Amniotic epithelial cell (primary cell): ENCODE data around the gene FBXO17.
"Not testable (repeated sequence)": the region's sequence is repeated elsewhere in the genome, so short reads cannot be mapped to it uniquely, and the experiment has no call there.

Source experiments
- DNase-seq: peaks from one replicate; pipeline ENCODE4 v3.0.0-alpha.2; 2010; ENCODE audit warnings: low read depth

Gene FBXO17

DNA sequence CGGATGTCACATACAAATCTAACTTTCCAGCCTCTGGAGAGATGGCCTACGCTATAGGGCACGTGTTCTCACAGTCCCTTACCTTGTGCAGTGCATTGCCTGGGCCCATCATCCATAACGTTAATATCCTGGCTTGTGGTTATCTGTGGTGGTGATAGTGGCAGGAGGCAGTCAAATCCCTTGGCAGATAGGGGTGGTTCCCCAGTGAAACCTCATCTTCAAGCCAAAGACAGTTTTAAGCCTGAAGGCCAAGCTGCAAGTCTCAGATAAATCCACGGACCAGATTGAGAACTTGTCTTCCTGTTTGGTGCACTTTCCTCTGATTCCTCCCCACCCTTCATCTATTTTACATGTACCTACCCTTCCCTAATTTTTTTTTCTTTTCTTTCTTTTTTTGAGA lies 4.3 kb upstream of the FBXO17 start:
- no peak for DNase-seq

DNA sequence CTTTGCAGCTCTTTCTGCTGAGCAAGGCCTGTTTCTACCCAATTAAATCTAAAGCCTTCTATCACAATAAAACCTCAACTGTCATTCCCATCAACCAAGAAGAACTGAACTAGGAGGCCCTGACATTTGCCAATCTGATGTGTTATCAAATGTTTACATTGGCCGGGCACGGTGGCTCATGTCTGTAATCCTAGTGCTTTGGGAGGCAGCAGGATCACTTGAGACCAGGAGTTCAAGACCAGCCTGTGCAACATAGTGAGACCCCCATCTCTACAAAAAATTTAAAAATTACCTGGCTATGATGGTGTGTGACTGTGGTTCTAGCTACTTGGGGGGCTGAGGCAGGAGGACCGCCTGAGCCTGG lies 2.8 kb upstream of the FBXO17 start:
- DNase-seq: no peak

DNA sequence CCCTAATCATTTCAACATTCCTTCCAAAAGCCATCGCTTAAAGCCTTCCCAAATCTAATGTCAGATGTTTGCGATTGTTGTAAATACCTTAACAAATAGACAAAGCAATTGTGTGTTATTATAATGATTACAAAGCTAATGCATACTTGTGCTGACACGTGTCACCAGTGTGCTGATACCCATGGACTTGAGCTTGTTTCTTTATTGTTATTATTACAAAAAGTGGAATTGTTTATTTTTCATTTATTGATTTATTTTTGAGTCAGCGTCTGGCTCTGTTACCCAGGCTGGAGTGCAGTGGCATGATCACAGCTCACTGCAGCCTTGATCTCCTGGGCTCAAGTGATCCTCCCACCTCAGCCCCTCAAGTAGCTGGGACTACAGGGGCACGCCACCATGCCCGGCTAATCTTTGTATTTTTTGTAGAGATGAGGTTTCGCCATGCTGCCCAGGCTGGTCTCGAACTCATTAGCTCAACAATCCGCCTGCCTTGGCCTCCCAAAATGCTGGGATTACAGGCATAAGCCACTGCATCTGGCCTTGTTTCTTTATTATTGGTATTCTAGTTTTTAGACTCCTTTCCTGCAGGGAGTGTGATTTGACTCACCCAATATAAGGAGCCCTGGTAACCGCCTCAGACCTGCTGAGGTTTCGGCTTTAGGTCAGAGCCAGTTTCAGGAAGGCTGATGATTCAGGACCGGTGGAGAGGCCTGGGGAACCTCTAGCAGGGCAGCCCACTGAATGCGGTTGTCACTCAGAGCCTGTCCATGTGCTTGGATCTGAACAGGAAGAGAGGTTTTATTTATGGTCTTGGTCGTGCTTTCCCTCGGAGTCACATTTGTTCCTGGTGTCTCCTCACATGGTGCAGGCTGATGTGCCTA lies 2.1 kb upstream of the FBXO17 start:
- peak; percentile 83 for DNase-seq

DNA sequence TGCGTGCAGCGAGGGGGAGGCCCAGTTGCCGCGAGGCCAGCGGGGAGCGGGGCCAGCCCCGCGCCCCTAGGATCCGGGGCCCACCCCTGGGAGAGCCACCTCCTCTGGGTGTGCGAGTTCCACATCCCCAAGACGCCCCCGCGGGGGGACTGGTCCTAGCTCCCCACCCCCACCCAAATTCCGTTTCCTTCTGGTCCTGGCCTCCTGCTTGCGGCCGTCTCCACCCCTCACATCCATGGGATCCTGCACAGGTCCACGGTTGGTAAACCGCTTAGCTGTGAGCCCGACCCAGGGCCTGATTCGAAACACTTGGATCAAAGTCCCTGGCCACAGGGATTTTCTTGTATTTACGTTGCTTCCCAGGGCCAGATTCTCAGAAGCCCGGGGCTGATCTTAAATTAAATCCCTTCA lies 324 bp upstream of the FBXO17 start:
- peak; percentile 55 for DNase-seq

DNA sequence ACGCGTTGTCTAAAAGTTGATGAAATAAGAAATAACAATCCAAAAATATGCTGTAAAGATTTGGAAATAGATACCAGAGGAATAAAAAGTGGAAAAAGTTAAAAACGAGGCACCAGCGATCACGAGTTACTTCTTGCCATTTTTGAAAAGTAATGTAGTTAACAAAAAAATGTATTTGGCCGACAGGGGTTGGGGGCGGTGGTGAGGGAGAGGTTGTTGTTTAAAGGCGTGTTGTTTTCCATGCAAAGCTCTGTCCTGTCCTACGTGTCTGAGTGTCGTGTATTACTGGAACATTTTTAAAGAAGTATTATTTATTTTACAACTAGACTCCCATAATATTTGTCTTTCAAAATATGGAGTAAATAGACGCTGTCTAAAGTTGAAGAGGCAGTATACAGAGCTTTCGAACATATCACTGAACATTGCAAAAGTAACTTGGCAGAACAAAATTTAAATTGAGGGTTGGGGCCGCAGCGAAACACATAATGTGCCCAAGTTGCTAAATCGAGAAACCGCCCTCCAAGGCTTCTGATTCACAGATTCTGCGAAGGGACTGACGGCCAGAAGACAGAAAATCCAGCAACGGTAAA lies 823 bp downstream of the FBXO17 start:
- DNase-seq: peak; percentile 63

DNA sequence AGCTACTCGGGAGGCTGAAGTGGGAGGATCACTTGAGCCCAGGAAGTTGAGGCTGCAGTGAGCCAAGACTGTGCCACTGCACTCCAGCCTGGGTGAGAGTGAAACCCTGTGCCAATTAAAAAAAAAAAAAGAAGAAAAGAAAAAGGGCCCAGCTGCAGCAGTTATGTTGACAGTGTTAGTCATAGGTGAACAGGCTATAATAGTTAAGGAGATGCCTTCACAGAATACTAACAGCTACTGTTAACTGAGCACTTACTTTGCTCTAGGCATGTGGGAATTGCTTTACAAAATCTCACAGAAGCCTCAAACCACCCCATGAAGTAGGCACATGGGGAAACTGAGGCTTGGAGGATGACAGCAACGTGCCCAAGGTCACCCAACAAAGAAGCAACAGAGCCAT lies 3.9 kb downstream of the FBXO17 start:
- no peak for DNase-seq

DNA sequence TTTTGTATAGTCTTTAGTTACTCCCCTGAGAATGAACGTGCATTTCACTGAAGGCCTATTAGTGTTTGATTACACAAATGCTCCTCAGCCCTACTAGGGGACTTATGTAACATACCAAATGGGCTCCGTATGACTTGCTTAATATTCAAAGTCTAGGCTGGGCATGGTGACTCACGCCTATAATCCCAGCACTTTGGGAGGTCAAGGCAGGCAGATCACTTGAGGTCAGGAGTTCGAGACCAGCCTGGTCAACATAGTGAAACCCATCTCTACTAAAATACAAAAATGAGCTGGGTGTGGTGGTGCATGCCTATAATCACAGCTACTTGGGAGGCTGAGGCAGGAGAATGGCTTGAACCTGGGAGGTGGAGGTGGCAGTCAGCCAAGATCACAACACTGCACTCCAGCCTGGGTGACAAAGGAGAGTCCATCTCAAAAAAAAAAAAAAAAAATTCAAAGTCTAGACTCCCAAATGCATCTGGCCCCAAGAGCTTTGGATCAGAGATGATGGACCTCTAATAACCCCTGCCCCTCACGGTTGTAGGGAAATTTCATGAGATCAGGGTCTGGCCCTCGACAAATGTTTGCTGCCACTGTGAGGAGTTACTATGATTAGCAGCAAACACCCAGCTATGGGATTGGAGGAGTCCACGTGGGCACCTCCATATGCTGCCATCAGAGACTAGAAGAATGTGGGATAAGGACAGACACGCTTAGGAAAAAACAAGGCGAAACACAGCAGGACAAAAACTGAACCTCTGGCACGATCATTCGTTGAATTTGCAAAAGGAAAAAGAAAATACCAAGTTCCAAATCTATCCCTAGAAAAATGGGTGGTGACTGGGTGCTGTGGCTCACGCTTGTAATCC lies 4.6 kb downstream of the FBXO17 start:
- peak; percentile 61 for DNase-seq

DNA sequence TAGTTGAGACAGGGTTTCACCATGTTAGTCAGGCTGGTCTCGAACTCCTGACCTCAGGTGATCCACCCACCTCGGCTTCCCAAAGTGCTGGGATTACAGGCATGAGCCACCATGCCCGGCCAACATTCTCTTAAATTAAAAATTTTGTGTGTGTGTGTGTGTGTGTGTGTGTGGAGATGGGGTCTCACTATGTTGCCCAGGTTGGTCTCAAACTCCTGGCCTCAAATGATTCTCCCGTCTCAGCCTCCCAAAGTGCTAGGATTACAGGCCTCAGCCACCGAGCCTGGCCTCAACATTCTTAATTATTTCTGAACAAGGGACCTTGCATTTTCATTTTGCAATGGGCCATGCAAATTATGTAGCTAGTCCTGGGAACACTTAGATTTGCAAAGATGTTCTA lies 9.4 kb downstream of the FBXO17 start:
- DNase-seq: not testable (repeated sequence)

DNA sequence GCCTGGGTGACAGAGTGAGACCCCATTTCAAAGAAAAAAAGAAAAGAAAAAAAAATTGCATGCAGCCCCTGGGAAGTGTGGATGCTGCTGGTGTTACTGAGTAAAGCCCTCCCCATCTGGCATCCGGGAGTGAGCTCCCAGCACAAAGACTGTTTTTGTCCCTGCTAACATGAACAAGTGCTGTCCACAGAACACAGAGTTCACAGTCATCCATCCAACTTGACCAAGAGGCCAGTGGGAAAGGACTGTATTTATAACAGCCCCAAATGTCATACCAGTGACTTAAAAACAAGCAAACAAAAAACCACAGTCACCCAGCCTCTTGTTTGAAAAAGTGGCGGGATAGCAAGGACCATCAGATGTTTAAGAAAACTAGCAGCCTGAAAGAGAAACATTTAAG lies 10.8 kb downstream of the FBXO17 start:
- DNase-seq: no peak

DNA sequence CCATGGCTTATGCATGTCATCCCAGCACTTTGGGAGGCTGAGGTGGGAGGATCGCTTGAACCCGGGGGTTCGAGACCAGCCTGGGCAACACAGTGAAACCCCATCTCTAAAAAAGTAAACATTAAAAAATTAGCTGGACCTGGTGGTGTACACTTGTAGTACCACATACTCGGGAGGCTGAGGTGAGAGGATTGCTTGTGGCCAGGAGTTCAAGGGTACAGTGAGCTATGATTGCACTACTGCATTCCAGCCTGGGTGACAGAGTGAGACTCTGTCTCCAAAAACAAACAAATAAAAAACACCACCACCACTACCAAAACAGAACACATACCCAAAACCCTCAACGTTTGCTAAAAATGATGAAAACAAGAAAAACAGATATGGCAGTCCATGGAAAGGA lies 15.9 kb downstream of the FBXO17 start:
- DNase-seq: no peak

DNA sequence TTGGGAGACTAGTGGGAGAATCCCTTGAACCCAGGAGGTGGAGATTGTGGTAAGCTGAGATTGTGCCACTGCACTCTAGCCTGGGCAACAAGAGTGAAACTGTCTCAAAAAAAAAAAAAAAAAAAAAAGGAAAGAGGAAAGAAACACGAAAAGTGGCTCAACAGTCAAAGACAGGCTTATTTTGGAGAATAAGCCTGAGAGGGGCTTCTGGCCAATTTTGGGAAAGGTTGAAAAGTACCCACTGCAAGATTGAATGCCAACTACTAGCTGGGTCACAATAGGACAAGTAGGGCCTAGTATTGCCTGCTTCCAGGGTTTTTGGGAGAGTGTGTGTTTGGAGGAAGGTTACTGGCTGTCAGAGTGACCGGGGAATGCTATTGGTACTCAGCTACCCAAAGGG lies 17.2 kb downstream of the FBXO17 start:
- DNase-seq: no peak

DNA sequence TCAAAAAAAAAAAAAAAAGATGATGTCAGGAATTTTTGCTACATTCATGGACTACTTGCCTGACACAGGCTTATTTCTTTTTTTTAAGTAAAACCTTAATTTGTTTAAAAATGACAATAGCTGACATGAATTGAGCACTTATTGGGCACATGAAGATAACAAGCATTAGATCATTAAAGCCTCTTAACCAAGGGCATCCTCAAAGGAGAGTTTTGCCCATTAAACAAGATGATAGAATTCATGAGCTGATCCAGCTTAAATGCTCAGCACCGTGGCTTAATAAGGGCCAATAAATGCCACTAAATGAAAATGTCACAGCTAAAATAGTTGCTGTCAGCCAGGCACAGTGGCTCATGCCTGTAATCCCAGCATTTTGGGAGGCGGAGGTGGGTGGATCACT lies 19.3 kb downstream of the FBXO17 start:
- DNase-seq: no peak

DNA sequence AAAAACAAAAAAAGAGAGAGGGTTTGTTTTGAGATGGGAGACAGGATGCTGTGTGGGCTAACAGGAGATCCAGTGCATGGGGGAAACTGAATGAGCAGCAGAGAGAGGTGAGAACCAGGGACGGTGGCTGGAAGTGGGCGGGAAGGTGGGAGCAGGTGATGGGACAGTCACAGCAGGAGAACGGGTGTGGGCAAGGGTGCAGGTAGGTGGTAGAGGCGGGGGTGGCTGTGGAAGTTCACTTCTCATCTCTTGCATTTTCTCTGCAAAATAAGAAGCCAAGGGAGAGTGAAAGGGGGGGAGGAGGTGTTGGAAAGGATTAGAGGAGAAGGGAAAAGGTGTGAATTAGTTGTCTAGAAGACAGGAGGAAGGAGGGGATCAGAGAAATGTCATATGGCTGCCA lies 21.9 kb downstream of the FBXO17 start:
- DNase-seq: no peak

DNA sequence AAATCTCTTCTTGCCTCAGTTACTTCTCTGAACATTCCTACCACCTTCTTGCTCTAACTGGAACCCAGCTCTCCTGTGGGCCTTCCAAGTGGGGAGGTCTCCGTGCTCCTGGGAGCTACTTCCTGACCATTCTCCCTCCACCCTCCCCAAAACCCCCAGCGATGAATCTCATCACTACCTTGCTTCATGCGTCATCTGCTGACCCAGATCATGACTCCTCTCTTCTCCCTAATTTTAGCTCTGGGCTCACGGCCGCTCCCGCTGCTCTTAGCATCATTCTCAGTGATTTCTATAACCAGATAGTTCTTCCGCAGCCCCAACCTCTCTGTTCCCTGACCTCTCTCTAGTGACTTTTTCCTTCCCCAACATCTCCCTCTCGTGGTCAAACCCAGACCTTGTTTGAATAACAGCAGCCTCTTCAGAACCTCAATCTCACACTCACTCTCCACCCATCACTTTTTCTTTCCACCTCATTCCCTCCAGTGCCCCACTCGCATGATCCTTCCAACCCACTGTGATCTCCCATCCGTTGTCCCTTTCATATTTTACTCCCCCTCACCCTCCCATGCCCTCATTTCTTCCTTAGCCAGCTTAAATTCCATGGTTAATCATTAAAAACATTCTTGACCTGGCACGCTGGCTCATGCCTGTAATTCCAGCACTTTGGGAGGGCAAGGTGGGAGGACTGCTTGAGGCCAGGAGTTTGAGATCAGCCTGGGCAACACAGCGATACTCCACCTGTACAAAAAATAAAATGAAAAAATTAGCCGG lies 23.0 kb downstream of the FBXO17 start:
- DNase-seq: peak; percentile 48

DNA sequence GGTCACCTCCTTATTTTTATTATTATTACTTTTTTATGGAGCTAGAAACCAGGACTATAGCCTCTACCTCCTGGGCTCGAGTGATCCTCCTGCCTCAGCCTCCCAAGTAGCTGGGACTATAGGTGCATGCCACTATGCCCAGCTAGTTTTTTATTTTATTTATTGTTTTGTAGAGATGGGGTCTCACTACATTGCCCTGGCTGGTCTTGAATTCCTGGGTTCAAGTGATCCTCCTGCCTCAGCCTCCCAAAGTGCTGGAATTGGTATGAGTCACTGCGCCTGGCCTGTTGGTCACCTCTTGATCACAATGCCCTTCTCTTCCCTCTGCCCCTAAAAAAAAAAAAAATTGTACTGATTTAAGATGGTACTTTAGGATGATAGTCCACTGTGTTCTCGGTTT lies 24.4 kb downstream of the FBXO17 start:
- DNase-seq: no peak

DNA sequence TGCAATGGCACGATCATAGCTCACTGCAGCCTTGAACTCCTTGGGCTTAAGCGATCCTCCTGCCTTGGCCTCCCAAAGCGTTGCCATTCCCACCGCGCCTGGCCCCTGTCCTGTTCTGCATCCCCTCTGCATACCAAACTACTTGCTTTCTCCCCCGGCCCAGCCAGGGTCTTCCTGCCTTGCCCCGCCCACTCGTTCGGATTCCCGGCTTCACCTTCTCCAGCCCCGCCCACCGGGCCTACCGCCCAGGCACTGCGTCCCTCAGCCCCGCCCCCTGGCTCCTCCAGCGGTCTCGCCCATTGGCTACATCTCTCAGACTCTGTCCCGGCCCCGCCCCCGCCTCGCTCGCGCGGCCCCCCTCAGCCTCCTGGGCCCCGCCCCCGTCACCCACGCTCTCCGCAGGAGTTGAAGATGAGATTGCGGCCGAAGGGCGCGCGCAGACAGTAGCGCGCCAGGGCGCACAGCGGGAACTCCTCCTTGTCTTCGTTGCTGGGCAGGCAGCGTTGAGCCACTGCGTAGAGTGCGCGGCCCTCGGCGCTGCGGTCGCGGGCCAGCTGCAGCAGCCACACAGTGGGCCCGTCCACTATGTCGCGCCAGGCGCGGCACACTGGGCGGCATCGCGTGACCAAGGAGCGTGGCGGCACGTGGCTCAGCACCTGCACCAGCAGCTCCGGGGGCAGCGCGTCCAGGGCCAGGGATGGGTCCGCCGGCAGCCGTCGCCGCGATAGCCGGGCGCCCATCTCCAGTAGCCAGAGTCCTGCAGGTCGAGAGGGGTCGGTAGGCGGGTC lies 25.8 kb downstream of the FBXO17 start:
- DNase-seq: peak; percentile 81

DNA sequence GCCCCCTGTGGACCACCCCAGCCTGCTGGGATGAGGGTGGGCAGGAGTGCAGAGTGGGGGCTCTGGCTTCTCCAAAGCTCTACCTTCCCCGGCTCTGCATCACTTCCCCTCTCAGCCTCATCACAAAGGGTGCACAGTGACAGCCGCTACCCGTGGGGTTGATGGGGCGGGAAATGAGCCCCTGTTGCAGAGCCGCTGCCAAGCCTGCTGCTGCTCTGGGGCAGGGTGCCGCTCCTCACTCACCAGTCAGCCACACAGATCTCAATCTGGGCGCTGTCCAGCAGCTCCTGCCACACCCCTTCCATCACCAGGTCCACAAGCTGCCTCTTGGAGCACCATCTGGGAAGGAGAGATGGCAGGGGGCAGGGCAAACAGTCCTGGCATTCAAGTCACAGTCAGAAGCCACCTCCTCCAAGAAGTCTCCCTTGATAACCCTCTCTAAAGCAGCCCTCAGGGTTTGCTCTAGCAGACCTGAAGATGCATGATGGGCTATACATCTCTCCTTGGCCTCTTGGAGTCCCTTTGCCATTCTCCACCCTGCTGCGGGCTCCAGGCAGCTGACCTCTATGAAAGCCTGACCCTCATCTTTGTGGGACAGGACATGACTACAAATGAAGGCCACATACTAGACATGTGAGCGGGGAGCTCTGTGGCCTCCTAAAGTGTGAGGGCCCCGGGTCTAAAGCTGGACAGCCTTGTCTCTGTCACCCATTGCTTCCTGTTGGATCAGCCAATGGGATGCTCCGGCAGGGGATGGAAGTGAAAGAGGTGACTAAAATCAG lies 29.1 kb downstream of the FBXO17 start:
- no peak for DNase-seq

DNA sequence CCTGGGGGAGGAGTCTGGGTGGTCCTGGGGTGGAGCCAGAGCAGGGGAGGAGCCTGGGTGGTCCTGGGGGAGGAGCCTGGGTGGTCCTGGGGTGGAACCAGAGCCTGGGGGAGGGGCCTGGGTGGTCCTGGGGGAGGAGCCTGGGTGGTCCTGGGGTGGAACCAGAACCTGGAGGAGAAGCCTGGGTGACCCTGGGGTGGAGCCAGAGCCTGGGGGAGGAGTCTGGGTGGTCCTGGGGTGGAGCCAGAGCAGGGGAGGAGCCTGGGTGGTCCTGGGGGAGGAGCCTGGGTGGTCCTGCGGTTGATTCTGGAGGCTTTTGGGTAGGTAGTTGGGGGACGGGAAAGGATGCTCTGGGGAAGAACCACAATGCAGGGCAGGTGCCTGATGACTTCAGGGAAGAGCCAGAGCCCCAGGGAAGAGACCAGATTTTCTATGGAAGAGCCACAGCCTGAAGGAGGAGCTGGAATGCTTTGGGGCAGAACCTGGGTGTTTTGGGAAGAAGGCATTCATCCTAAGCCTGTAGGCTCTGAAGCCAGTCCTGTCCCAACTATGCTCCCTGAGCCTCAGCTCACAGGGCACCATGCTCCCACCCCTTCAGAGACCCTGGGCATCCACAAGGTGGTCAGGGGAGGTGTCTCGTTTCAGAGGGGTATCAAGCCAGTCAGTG lies 29.8 kb downstream of the FBXO17 start:
- no peak for DNase-seq

DNA sequence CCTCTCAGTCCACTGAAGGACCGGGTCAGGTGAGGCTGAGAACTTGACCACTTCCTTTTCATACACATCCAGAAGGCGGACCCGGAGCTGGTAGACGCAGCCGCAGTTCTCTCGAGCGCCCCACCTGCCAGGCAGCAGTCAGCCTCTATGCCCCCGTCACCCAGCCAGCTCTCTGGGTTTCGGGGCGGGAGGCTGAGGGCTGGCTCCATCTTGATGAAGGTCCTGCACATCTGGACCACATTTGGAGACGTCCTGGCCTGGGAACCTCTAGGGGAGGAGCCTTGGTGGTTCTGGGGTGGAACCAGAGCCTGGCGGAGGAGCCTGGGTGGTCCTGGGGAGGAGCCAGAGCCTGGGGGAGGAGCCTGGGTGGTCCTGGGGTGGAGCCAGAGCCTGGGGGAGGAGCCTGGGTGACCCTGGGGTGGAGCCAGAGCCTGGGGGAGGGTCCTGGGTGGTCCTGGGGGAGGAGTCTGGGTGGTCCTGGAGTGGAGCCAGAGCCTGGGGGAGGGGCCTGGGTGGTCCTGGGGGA lies 30.5 kb downstream of the FBXO17 start:
- no peak for DNase-seq
